ENCODE data around the gene XIRP1. TPM values are rescaled to one million over a fixed set of nuclear protein-coding genes. Genes with fewer than 3 reads are reported as not detected.

Gene XIRP1
- total RNA-seq, 1 donor, result 0.09 TPM

DNA sequence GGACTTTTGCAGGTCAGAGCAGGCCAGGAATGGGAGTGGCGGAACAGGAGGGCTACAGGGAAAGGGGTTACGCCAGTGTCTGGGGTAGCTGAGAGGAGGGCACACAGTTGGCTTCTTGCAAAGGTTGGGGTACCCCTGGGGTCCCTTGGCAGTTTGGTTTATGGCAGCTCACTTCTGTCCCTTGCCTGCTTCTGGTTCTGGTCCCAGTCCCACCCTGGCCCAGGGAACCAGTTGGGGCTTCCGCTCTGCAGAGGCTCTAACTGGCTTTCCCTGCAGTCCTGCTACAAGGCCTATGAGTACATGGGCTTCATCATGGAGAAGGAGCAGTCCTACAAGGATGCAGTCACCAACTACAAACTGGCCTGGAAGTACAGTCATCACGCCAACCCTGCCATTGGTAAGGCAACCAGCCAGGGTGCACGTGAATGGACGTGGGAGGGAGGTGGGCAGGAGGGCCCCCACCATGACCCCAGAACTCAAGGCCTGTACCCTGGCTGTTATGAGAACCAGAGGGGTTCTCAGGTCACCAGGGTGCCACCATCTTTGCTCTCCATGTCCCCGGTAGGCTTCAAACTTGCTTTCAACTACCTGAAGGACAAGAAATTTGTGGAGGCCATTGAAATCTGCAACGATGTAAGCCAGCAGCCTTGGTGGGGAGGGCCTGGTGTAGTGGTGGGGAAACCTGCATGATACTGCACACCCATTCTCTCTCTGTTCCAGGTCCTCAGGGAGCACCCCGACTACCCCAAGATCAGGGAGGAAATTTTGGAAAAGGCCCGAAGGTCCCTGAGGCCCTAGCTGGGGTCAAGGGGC is 54.2 kb downstream of the XIRP1 start:
- DNase-seq (ENCODE audit: low read depth), result no peak
- TF ChIP-seq, protein P1, sequence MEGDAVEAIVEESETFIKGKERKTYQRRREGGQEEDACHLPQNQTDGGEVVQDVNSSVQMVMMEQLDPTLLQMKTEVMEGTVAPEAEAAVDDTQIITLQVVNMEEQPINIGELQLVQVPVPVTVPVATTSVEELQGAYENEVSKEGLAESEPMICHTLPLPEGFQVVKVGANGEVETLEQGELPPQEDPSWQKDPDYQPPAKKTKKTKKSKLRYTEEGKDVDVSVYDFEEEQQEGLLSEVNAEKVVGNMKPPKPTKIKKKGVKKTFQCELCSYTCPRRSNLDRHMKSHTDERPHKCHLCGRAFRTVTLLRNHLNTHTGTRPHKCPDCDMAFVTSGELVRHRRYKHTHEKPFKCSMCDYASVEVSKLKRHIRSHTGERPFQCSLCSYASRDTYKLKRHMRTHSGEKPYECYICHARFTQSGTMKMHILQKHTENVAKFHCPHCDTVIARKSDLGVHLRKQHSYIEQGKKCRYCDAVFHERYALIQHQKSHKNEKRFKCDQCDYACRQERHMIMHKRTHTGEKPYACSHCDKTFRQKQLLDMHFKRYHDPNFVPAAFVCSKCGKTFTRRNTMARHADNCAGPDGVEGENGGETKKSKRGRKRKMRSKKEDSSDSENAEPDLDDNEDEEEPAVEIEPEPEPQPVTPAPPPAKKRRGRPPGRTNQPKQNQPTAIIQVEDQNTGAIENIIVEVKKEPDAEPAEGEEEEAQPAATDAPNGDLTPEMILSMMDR (IDR thresholded peaks at IDR 0.05; ENCODE audit: insufficient read depth, low read length), result no peak
- no peak overlapping the region for H3K4me3 ChIP-seq (ENCODE audit: low read depth, low read length)

- TF ChIP-seq, protein P1 (IDR thresholded peaks at IDR 0.05; ENCODE audit: insufficient read depth, low read length), result no peak
- no peak overlapping the region for H3K4me3 ChIP-seq (ENCODE audit: low read depth, low read length)
- no peak for DNase-seq (ENCODE audit: low read depth)
Observed at GRCh38 chr3:39137435-39137936, 54.9 kb downstream of the XIRP1 start.

- H3K4me3 ChIP-seq (ENCODE audit: low read depth, low read length), result no peak overlapping the region
- TF ChIP-seq, protein P1 (IDR thresholded peaks at IDR 0.05; ENCODE audit: insufficient read depth, low read length), result no peak
- no peak for DNase-seq (ENCODE audit: low read depth)
Observed at GRCh38 chr3:39136533-39137434, 55.6 kb downstream of the XIRP1 start.

- TF ChIP-seq, protein P1 (IDR thresholded peaks at IDR 0.05; ENCODE audit: insufficient read depth, low read length), result no peak
- no peak for DNase-seq (ENCODE audit: low read depth)
- no peak overlapping the region for H3K4me3 ChIP-seq (ENCODE audit: low read depth, low read length)
Observed at GRCh38 chr3:39135170-39135805, 57.1 kb downstream of the XIRP1 start.

DNA sequence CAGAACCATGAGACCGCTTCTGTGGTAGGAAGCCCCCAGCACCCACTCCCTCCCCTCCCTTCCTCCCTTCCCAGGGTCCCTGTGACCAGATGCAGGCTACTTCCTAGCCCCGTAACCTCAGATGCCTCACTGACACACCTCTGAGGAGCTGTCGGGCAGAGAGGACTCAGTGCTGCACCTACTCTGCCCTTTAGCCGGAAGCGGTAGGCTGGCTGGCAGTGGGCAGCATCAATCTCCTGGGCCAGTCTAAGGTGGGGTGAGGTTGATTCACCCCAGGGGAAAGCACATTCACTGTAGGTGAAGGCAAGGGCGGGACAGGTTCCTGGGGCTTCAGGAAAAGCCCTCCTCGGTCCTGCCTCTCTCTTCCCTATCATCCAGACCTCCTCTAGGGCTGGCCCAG is 58.1 kb downstream of the XIRP1 start:
- no peak for DNase-seq (ENCODE audit: low read depth)
- no peak overlapping the region for H3K4me3 ChIP-seq (ENCODE audit: low read depth, low read length)
- TF ChIP-seq, protein P1 (IDR thresholded peaks at IDR 0.05; ENCODE audit: insufficient read depth, low read length), result no peak

GRCh38 chr3:39133822-39134221 is 58.6 kb downstream of the XIRP1 start:
- DNase-seq (ENCODE audit: low read depth), result no peak
- TF ChIP-seq, protein P1 (IDR thresholded peaks at IDR 0.05; ENCODE audit: insufficient read depth, low read length), result no peak
- no peak overlapping the region for H3K4me3 ChIP-seq (ENCODE audit: low read depth, low read length)
